Tongue (tissue), 2 donors: ENCODE data around the gene TMEM185B. TPM values are rescaled to one million over a fixed set of nuclear protein-coding genes. Genes with fewer than 3 reads are reported as not detected.
"Not testable (repeated sequence)": the region's sequence is repeated elsewhere in the genome, so short reads cannot be mapped to it uniquely, and the experiment has no call there.

ENCODE experiments used
- DNase-seq: peaks from one replicate; pipeline ENCODE4 v3.0.0-alpha.2; 2015
- total RNA-seq: library from RNA; depleted of rRNA; stranded (reverse); fragments of >200 nt; gene quantifications from one replicate; pipeline ENCODE4 v1.2.3, GENCODE V29; 2014

TMEM185B gene
- total RNA-seq, result 19.5 TPM

DNA sequence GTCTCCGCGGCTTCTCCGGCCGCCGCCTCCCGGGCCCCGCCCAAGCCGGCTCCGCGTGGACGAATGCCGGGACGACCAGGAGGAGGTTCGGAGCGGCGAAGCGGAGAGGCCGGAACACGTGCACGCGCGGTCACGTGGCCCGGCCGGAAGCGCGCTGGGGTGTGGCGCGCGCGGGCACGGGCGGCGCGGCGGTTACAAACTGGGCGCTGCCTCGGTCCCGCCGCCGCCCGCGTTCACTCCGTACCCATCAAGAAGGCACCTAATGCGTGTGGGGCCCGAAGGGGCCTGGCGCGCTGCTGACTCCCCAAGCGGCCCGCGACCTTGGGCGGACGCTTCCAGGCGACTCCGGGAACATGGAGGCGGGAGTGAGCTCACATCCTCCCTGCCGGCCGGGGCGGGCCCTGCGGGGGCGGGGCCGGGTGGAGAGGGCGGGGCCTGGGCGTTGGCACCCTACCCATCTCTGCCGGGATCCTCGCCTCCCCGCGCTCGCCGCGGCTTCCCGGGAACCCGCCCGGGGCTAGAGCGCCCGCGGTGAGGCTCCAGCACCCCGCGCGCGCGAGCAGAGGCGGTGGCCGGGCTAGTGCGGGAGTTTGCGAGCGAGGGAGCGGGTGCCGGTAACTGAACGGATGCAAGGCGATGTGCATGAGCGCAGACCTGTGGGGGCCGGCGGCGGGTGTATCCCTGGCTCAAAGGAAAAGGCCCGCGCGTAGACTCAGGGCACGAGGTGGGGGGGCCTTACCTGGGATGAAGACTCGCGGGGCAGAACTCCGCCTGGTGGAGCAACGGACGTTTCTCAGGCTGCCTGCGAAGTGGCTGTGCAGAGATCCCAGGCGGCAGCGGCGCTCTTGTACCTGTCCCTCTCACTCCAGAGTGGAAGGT lies at the start of gene TMEM185B:
Gene TMEM185B (minus strand): TSS at position 367 of the 879 bp plus-strand sequence. CDS start 424 bp downstream, outside the sequence.
- DNase-seq, result peak; percentile 91

- DNase-seq, result no peak
Measured at GRCh38 chr2:120271711-120272379, 48.6 kb upstream of the TMEM185B start.

DNA sequence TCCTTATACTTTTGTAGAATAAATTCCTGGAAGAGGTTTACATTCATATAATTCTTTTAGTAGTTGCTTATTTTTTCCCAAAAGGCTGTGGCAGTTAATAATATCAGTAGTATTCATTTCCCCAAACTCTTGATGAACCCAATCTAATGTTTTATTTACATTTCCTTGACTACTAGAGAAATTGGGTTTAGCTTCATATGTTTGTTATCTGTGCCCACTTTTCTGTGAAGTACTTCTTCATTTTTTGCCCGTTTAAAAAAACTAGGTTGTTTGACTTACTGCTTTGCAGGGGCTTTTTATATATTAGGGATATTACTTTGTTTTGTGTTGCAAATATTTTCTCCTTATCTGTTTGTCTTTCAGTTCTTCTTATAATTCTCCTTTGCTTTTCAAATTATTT lies 46.6 kb upstream of the TMEM185B start:
- no peak for DNase-seq

DNA sequence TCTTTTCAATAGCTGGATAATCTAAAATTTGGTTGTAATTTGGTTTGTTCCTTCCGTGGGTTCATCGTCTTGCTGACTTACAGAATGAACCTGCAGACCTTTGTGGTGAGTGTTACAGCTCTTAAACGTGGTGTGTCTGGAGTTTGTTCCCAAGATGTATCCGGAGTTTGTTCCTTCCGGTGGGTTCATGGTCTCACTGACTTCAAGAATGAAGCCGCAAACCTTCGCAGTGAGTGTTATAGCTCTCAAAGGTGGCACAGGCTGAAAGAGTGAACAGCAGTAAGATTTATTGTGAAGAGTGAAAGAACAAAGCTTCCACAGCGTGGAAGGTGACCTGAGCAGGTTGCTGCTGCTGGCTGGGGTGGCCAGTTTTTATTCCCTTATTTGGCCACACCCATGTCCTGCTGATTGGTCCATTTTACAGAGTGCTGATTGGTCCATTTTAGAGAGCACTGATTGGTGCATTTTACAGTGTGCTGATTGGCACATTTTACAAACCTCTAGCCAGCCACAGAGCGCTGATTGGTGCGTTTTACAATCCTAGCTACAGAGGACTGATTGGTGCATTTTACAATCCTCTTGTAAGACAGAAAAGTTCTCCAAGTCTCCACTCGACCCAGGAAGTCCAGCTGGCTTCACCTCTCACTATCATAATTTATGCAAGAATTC lies 46.0 kb upstream of the TMEM185B start:
- DNase-seq, result no peak

DNA sequence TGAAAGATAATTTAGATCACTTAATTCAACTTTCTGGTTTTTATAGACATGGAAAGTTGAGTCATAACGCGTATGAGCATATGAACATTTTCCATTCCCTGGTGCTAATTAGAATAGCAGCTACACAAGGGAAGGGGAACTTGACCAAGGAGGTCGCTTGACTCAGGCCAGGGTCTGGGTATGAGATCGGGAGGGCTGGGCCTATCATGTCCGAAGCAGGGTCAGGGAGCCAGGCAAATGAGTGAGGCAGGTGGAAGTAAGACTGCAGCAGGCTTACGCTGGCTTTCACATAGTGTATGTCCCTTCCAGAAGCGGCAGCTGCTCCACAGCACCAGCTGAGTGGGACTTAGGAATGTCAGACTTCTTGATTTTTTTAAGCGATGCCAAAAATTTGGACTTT lies 44.1 kb upstream of the TMEM185B start:
- DNase-seq, result peak; percentile 29

- no peak for DNase-seq
Measured at GRCh38 chr2:120265006-120265405, 41.8 kb upstream of the TMEM185B start.

DNA sequence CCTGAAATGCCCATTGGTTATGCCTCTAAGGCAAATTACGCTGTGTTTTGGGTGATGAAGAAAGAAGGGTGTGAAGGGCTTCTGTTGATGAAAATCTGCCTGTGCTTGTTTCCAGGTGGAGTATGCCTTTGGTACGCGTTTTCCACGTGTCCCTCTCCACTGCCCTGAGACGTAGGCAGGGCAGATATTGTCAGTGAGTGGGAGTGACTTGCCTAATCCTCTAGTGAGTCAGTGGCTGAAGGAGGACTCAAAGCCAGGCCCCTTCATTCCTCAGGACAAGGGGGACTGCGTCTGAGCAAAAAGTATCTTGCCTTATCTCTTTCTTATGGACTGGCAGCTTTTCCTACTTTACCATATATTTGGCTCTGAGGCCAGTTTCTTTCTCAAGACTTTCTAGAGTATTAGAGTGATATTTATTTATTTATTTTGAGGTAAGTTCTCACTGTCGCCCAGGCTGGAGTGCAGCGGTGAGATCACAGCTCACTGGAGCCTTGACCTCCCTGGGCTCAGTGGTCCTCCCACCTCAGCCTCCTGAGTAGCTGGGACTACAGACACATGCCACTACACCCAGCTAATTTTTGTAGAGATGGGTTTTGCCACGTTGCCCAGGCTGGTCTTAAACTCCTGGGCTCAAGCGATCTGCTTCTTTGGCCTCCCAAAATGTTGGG lies 39.7 kb upstream of the TMEM185B start:
- DNase-seq, result no peak

- no peak for DNase-seq
Measured at GRCh38 chr2:120262150-120262549, 39.0 kb upstream of the TMEM185B start.

DNA sequence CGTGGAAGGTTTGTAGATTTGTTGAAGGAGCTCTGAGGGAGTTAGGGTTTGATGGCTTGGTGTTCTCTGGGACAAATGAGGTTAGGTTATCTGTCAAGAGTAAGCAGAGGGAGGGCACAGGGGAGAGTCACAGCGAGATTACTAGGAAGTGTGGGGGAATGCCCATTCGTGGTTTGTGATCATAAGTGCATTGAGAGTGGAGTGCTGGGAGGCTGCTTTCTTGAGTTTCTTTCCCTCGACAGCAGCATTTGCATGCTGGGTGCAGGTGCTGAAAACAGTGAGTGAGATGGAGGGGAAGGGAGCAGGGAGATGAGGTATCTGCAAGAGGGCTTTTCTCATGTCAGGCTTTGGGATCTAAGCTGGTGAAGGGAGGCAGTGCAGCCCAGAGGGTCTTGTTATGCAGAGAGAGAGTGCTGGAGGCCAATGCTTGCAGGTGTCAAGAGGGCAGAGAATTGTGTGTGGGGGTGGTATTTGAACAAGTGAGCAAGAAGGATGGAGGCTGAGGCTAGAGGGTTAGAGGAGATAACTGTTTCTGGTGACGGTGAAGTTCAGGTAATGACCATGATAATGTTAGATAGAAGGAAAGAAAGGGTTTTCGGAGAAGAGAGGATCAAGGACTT lies 38.3 kb upstream of the TMEM185B start:
- DNase-seq, result no peak

DNA sequence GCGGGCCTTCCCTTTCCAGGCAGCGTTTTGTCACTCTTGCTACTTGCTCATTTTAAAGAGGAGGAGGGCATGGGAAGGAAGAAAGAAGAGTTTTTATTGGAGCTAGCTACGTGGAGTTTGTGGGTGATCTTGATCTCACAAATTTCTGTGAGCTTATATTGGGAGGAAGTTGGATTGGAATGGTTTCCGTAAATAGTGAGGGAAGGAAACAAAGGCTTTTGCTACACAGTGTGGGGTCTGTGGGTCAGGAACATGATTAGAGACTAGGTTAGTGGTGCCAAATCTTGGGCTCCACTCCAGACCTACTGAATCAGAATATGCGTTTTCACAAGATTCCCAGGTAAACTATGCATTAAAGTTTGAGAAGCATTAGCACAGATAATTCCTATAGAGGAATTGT lies 37.5 kb upstream of the TMEM185B start:
- no peak for DNase-seq

DNA sequence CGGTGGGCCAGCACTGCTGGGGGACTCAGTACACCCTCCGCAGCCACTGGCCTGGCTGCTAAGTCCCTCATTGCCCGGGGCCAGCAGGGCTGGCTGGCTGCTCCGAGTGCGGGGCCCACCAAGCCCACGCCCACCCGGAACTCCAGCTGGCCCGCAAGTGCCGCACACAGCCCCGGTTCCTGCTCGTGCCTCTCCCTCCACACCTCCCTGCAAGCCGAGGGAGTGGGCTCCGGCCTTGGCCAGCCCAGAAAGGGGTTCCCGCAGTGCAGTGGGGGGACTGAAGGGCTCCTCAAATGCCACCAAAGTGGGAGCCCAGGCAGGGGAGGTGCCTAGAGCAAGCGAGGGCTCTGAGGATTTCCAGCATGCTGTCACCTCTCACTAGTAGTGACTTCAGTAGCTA lies 36.7 kb upstream of the TMEM185B start:
- not testable (repeated sequence) for DNase-seq

DNA sequence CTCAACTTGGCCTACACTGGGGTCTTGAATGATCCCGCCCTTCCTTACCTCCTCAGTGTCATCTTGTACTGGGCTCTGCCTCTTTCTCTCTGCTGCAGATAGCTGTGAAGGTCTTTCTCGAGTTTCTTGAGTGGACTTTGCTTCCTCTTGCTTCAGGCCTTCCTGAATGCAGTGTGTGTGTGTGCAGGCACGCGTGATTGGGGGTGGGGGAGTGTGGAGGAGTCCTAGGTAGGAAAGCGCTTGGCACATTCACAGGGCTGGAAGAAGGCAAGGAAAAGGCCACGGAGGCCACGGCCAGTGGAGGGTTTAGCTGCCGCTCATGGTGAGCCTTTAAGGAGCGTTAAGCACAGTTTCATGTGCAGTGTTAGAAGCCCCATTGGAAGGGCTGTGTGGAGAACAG lies 35.0 kb upstream of the TMEM185B start:
- no peak for DNase-seq

GRCh38 chr2:120257522-120257921 lies 34.3 kb upstream of the TMEM185B start:
- no peak for DNase-seq

DNA sequence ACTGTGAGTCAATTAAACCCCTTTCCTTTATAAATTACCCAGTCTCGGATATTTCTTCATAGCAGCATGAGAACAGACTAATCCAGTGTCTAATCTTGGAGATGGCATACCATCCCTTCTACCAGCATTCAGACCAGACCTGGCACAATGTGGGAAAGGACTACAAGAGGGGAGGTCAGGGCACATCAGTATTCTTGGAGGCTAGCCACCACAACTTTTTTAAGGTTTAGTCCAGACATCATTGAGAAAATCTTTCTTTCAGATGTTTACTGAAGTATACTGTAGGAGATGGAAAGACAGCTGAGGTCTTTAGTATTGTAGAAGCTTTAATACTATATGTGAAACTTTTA lies 33.4 kb upstream of the TMEM185B start:
- DNase-seq, result no peak

DNA sequence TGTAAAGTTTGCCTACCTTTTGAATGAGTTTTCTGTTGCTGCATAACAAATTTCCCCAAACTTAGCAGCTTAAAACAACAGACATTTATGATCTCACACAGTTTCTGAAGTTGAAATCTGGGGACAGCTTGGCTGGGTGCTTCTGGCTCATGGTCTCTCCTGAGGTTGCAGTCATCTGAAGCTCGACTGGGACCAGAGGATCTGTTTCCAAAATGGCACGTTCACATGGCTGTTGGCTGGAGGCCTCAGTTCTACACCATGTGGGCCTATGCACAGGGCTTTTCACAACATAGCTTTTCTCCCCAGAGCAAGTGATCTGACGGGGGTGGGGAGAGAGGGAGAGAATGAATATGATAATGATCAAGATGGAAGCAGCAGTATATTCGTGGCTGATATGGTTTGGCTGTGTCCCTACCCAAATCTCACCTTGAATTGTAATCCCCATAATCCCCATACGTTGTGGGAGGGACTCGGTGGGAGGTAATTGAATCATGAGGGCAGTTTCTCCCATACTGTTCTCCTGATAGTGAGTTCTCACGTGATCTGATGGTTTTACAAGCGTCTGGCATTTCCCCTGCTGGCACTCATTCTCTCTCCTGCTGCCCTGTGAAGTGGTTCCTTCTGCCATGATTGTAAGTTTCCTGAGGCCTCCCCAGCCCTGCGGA lies 32.9 kb upstream of the TMEM185B start:
- DNase-seq, result no peak

DNA sequence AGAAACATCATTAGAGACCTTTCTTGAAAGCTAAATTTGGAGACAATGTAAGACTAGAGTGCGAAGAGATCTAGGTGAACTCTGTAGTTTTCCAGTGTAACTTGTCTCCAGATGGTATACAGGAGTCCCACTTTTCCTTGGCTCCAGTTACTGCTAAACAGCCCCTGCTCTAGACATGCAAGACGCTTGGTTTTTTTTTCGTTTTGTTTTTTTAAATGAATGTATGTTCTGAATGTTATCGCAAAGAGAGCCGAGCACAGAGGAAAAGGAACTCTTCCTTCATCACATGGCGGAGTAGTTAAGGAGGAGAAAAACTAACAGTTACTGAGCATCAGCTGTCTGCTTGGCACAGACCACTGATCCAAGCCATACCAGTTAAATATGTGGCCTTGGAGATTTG lies 31.9 kb upstream of the TMEM185B start:
- DNase-seq, result no peak

GRCh38 chr2:120254178-120254577 lies 31.0 kb upstream of the TMEM185B start:
- DNase-seq, result no peak

DNA sequence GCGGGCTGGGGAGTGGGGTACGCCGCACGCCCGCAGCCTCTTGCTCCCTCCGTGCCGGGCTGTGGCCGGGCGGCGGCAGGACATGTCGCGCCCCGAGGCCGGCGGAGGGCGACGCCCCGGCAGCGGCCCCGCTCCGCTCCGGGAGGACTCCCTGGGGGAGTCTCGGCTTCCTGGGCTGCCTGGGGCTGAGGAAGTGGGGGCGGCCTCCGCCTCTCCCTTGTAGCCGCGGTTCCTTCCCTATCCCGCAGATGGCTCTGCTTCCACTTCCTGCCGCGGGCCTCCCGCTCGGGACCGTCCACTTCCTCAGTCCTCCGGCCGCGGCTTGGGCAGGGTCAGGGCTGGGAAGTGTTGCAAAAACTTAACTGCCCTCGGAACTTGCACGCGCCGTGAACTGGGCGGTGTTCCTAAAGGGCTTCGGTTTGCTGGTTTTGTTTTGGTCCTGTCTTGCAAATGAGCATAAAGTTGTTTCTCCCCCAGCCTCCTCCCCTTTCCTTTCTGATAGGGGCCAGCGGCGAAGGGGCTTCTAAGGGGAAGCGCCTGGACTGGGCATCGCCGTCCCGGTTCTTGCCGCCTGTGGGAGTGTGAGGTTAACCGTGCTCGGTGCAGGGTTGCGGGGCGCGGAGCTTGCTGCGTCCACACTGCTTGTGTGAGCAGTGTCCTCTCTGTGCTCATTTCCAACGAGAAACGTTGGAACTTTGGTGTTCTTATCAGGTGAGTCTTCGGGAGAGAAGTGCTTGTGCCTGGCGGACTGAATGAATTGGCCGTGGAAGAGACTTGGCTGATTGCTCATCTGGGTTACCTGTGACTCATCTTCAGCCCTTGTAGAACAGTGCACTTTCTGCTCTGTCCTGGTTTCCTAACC lies 30.1 kb upstream of the TMEM185B start:
- peak; percentile 89 for DNase-seq

DNA sequence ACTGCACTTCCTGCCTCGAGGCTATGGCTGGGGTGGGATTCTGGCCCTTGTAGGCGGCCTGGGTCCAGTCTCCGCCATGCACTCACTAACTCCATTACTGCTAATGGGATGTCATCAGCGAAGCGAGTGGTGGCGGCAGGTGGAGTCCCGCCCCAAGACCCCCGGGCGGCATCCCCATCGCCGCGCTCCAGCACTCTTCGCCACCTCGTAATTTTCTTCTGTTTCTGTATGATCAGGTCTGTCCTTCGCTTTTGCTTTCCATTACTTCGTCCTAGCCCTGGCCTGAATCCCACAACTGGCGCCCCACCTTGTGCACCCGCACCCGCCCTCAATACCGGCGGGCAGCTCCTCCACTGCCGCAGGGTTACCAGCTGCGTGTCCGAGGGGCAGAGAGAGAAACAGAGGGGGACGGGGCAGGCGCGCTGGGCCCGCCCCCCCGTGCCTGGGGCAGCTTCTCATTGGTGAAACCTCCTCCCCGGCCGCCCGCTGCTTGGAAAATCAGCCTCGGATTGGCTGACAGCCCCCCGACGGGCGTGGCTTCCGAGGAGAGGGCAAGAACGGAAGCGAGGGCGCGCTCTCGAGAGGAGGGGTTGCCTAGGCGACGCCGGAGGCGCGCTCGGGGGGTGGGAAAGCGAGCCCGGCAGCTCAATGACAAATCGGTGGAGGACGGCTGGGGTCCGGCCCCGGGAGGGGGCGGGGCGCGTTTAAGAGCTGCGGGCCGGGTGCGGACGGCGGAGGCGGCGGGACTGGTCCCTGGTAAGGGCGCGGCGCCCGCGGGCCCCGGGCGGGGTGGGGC lies 29.2 kb upstream of the TMEM185B start, which contains the start of gene RALB:
Gene RALB (plus strand): TSS at position 628 of the 796 bp plus-strand sequence. CDS start 25,813 bp downstream, outside the sequence.
- peak; percentile 99 for DNase-seq

DNA sequence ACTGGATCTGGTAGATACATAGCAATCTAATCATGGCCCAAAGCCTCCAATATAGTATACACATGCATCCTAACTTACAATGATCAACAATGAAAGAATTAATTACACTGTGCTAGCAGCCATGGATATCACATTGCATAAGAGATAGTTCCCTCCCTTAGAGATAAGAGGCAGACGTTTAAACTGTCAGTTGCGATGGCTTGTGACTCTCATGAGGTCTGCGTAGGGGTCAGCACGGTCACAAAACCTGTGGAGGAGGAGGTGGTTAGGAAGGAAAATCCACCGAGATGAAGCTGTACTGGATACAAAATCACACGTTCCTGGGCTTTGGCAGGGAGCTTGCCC lies 28.7 kb upstream of the TMEM185B start:
- no peak for DNase-seq
